MCF 10A (cell line): ENCODE measurements around the gene GTPBP3. TPM values are rescaled to one million over a fixed set of nuclear protein-coding genes. Genes with fewer than 3 reads are reported as not detected.

ENCODE experiments used
- BruUV-seq: library from RNA; stranded (reverse); fragments of 400-500 nt; replicated peaks from 2 replicates; lab custom pipeline; 2021; lab: Mats Ljungman, UMichigan
- CTCF ChIA-PET: fragments of 300-600 bp; sonication (Branson Sonifier 250); formaldehyde crosslinking; extraction: SDS; loops from one replicate; lab custom pipeline; 2021; ENCODE audit warnings: antibody characterized with exemption, inconsistent platforms; lab: Yijun Ruan, JAX
- POLR2A ChIA-PET: fragments of 300-600, 350-650 bp; sonication (Branson Sonifier 250); formaldehyde crosslinking; extraction: SDS; loops from one replicate; lab custom pipeline; 2020; ENCODE audit warnings: antibody characterized with exemption, inconsistent platforms; lab: Yijun Ruan, JAX
- DNase-seq: peaks from one replicate; pipeline ENCODE4 v3.0.0-alpha.2; 2018; ENCODE audit not compliant: unreplicated experiment
- H3K27ac Mint-ChIP-seq: one replicate; pipeline ENCODE4 v1.8.0; 2022; ENCODE audit warnings: mild to moderate bottlenecking, low read depth, mixed read lengths; ENCODE audit not compliant: unreplicated experiment
- H3K27me3 Mint-ChIP-seq: one replicate; pipeline ENCODE4 v1.8.0; 2022; ENCODE audit warnings: mixed read lengths; ENCODE audit not compliant: insufficient read depth, unreplicated experiment
- H3K36me3 Mint-ChIP-seq: one replicate; pipeline ENCODE4 v1.8.0; 2022; ENCODE audit warnings: mild to moderate bottlenecking, moderate library complexity, mixed read lengths; ENCODE audit not compliant: insufficient read depth, unreplicated experiment
- H3K4me1 Mint-ChIP-seq: one replicate; pipeline ENCODE4 v1.8.0; 2022; ENCODE audit warnings: mixed read lengths; ENCODE audit not compliant: insufficient read depth, unreplicated experiment
- H3K4me3 Mint-ChIP-seq: one replicate; pipeline ENCODE4 v1.8.0; 2022; ENCODE audit warnings: mild to moderate bottlenecking, moderate library complexity, mixed read lengths; ENCODE audit not compliant: unreplicated experiment
- H3K9me3 Mint-ChIP-seq: one replicate; pipeline ENCODE4 v1.8.0; 2022; ENCODE audit warnings: mixed read lengths; ENCODE audit not compliant: unreplicated experiment
- intact Hi-C: fragments of 100-400 bp; cut with micrococcal nuclease; formaldehyde crosslinking; loops from 2 replicates; pipeline ENCODE4 v1.14.1; 2022
- total RNA-seq: library from RNA; stranded (reverse); gene quantifications from 2 replicates; pipeline ENCODE4 v1.2.3, GENCODE V29; 2022
- TF ChIP-seq, protein P1 (sequence below): fragments of 200-600 bp; IDR thresholded peaks from one replicate; pipeline ENCODE4 v1.8.0; 2022; ENCODE audit warnings: antibody characterized with exemption, mild to moderate bottlenecking; ENCODE audit not compliant: unreplicated experiment

GTPBP3 gene
- total RNA-seq, 1 experiment from 2014 or later, result 27.9 TPM

DNA sequence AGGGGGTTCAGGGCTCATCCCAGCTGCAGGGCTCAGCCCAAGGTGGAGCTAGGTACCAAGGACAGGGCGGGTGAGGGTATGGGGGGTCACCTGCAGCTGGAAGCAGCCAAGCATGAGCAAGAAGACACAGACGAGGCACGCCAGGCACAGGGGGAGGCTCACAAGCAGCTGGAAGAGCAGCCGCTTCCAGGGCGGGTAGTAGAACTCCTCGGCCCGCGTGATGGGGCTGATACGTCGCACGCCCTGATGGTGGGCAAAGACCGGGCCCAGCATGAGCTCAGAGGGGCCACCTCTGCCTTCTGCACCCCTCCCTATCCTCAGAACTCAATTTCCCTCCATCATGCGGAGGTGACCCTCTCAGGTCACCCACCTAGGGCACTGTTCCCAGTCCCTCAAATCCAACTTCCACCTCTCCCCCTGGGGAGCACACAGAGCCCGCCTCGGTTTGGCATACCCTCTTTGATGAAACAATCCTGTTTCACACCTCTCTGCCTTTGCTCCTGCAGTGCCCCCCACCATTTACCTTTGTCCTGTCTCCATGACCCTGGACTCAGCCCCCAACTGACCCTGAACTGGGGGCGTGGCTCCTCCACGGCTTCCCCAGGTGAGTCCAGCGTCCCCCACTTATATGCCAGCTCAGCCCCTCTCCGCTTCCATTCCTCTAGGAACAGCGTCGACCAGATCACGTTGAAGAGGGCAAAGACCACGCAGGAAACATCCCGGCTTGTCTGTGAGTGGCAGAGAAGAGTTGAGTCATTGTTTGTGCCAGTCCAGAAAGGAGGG is 6.9 kb upstream of the GTPBP3 start:
- H3K4me1 Mint-ChIP-seq, result peaks cover 20% of the 10 kb centered on the region
- H3K36me3 Mint-ChIP-seq, result peaks cover 28% of the 10 kb centered on the region
- intact Hi-C loops, result no loop called here
- no peaks in the 10 kb centered on the region for H3K9me3 Mint-ChIP-seq
- POLR2A ChIA-PET, result interaction anchor here (0.6 to 10.1 kb wide), 2 partner anchors 22 to 253 kb away, joined by 3 to 152 read pairs; partner anchors contain the start of genes ABHD8, DDA1 and MRPL34
- TF ChIP-seq, protein P1, sequence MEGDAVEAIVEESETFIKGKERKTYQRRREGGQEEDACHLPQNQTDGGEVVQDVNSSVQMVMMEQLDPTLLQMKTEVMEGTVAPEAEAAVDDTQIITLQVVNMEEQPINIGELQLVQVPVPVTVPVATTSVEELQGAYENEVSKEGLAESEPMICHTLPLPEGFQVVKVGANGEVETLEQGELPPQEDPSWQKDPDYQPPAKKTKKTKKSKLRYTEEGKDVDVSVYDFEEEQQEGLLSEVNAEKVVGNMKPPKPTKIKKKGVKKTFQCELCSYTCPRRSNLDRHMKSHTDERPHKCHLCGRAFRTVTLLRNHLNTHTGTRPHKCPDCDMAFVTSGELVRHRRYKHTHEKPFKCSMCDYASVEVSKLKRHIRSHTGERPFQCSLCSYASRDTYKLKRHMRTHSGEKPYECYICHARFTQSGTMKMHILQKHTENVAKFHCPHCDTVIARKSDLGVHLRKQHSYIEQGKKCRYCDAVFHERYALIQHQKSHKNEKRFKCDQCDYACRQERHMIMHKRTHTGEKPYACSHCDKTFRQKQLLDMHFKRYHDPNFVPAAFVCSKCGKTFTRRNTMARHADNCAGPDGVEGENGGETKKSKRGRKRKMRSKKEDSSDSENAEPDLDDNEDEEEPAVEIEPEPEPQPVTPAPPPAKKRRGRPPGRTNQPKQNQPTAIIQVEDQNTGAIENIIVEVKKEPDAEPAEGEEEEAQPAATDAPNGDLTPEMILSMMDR, result no peak
- H3K4me3 Mint-ChIP-seq, result no peak overlapping the region
- BruUV-seq, result no TSS peak
- no peak overlapping the region for H3K27ac Mint-ChIP-seq
- CTCF ChIA-PET, result interaction anchor here (0.6 to 1.0 kb wide), 2 partner anchors 24 to 36 kb away, joined by 3 read pairs; no protein-coding TSS in a partner anchor
- H3K27me3 Mint-ChIP-seq, result no peaks in the 10 kb centered on the region
- DNase-seq, result no peak

DNA sequence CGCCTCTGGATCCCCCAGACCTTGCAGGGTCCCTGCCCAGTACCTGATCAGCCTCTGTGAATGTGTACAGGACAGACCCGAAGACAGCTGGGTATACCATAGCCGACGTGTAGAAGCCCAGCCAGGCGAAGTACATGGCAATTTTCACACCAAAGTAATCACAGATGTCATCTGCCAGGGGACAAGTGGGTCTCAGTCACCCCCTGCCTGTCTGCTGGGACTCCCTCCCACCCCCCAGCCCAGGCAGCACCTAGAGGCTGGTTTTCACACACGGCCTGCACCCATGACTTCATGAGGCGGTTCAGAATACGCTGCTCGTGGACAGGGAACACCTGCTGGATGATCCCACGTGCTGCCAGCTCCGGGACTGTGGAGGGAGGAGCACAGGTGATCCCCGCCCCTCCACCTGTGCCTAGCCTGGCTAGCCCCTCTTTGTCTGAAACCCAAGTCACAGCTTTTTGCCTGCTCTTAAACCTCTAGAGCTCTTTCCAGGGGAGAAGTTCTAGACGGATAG is 6.3 kb upstream of the GTPBP3 start:
- ChIA-PET CTCF (interaction anchor here (1.0 to 2.9 kb wide), 2 partner anchors 15 to 24 kb away, joined by 3 to 8 read pairs; no protein-coding TSS in a partner anchor), POLR2A (interaction anchor here (10.1 kb wide), 1 partner anchor 23 kb away, joined by 152 read pairs; the partner anchor contains the start of genes ABHD8, DDA1 and MRPL34)

GRCh38 chr19:17332360-17332676 is 5.0 kb upstream of the GTPBP3 start:
- no peaks in the 10 kb centered on the region for H3K9me3 Mint-ChIP-seq
- H3K27me3 Mint-ChIP-seq, result no peaks in the 10 kb centered on the region
- no peak for DNase-seq
- no peak overlapping the region for H3K27ac Mint-ChIP-seq
- ChIA-PET CTCF (interaction anchor here (0.6 to 2.9 kb wide), 3 partner anchors 13 to 59 kb away, joined by 3 to 8 read pairs (median 6); no protein-coding TSS in a partner anchor), POLR2A (interaction anchor here (0.6 to 10.1 kb wide), 2 partner anchors 24 to 840 kb away, joined by 3 to 152 read pairs; partner anchors contain the start of genes ABHD8, DDA1 and MRPL34)
- H3K36me3 Mint-ChIP-seq, result peaks cover 23% of the 10 kb centered on the region
- TF ChIP-seq, protein P1, result no peak
- H3K4me3 Mint-ChIP-seq, result no peak overlapping the region
- BruUV-seq, result no TSS peak
- peaks cover 15% of the 10 kb centered on the region for H3K4me1 Mint-ChIP-seq
- intact Hi-C loops, result no loop called here

More for the DNA sequence above, 6.3 kb upstream of the GTPBP3 start:
- H3K27me3 Mint-ChIP-seq, result no peaks in the 10 kb centered on the region
- no peaks in the 10 kb centered on the region for H3K9me3 Mint-ChIP-seq
- no peak overlapping the region for H3K4me3 Mint-ChIP-seq
- TF ChIP-seq, protein P1, result no peak
- no TSS peak for BruUV-seq
- DNase-seq, result no peak
- peaks cover 28% of the 10 kb centered on the region for H3K36me3 Mint-ChIP-seq
- H3K27ac Mint-ChIP-seq, result no peak overlapping the region
- intact Hi-C loops, result no loop called here
- H3K4me1 Mint-ChIP-seq, result peaks cover 15% of the 10 kb centered on the region
